Measurements from ENCODE around the gene CIROP. TPM values are rescaled to one million over a fixed set of nuclear protein-coding genes. Genes with fewer than 3 reads are reported as not detected.

The CIROP gene
- total and polyA plus RNA-seq, 8 donors = 0.06 to 0.08 TPM; not detected in 6

DNA sequence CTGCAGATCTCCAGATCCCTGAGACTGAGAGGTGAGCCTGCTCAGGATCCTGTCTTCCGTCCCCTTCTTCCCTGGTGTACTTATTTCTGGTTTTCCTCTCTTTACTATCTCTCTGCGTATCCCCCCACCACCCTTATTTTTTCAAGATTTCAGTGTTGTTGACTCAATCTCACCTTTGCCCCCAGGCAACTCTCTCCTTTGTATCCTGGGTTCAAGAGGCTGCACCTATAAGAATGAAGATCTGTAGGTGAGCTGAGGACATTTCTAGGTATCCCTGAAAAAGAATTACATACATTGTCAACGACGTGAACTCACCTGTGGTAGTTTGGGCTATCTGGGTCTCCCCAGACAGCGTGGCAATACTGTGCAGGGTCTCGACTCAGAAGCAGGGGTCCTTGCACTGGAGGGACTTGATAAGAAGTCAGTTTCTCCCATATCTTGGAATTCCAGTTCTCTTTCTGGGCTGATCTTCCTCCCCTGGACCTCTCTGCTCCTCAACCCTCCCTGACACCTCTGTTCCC, 659 bp downstream of the CIROP start:
- ATAC-seq = no peak
- intact Hi-C loops (cut with DNase I) = no loop called here
- peaks cover 0 to 16% of the 10 kb centered on the region in 2 donors for H3K4me1 ChIP-seq

DNA sequence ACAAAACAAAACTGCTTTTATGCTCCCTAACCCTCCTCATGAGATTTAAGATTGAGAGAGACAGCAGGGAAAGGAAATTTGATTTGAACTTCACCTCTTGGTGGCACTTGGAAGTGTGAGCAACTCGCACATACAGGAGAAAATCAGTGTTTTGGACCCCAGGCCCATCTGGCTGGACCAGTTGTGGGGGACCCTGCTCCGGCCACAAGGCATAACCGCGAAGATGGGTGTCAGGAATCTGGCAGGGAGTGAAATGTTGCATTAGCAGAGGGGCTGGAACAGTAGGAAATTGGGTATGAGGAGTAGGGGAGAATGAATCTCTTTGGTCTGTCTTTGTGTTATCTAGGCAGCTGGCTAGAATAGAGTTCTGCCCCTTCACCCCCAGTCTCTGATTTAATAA, 1.2 kb downstream of the CIROP start:
- H3K36me3 ChIP-seq = peaks cover 0 to 7% of the 10 kb centered on the region in 2 donors
- DNase-seq = no peak
- no peaks in the 10 kb centered on the region for H3K9me3 ChIP-seq
- no peaks in the 10 kb centered on the region for H3K27me3 ChIP-seq
- no peak overlapping the region for H3K27ac ChIP-seq
- H3K4me1 ChIP-seq = peaks cover 0 to 21% of the 10 kb centered on the region in 2 donors
- ATAC-seq = no peak
- H3K4me3 ChIP-seq = no peak overlapping the region
- intact Hi-C loops (cut with DNase I) = no loop called here
- TF ChIP-seq, protein P1, sequence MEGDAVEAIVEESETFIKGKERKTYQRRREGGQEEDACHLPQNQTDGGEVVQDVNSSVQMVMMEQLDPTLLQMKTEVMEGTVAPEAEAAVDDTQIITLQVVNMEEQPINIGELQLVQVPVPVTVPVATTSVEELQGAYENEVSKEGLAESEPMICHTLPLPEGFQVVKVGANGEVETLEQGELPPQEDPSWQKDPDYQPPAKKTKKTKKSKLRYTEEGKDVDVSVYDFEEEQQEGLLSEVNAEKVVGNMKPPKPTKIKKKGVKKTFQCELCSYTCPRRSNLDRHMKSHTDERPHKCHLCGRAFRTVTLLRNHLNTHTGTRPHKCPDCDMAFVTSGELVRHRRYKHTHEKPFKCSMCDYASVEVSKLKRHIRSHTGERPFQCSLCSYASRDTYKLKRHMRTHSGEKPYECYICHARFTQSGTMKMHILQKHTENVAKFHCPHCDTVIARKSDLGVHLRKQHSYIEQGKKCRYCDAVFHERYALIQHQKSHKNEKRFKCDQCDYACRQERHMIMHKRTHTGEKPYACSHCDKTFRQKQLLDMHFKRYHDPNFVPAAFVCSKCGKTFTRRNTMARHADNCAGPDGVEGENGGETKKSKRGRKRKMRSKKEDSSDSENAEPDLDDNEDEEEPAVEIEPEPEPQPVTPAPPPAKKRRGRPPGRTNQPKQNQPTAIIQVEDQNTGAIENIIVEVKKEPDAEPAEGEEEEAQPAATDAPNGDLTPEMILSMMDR (IDR thresholded peaks at IDR 0.05) = no peak

More for the DNA sequence above, 659 bp downstream of the CIROP start:
- H3K27me3 ChIP-seq = no peaks in the 10 kb centered on the region
- no peaks in the 10 kb centered on the region for H3K9me3 ChIP-seq
- TF ChIP-seq, protein P1 (IDR thresholded peaks at IDR 0.05) = no peak
- no peak overlapping the region for H3K27ac ChIP-seq
- DNase-seq = no peak
- peaks cover 0 to 1% of the 10 kb centered on the region in 2 donors for H3K36me3 ChIP-seq
- H3K4me3 ChIP-seq = no peak overlapping the region

DNA sequence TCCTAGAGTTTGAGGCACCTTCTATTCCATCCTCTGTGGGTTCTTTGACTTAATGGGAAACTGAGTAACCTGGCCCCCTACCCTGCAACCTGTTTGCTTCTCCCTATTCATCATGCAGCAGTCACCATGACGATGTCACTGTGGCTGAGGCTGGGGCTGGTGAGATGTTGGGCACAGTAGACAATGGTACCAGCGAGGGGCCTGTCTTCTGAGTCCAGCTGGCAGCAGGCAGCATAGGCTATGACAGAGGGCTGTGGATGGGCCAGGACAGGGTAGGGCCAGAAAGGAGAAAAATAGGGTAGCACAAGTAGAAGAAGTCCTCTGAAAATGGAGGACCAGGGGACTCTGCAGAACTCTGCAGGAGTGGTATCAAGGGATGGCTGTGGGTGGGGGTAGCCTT, 2.0 kb downstream of the CIROP start:
- TF ChIP-seq, protein P1 (IDR thresholded peaks at IDR 0.05) = no peak
- DNase-seq (no peak), ATAC-seq (no peak)
- intact Hi-C loops (cut with DNase I) = no loop called here
- Histone ChIP-seq H3K27ac (no peak overlapping the region), H3K4me3 (no peak overlapping the region), H3K9me3 (no peaks in the 10 kb centered on the region), H3K4me1 (peaks cover 0 to 29% of the 10 kb centered on the region in 2 donors), H3K36me3 (peaks cover 0 to 15% of the 10 kb centered on the region in 2 donors), H3K27me3 (no peaks in the 10 kb centered on the region)

DNA sequence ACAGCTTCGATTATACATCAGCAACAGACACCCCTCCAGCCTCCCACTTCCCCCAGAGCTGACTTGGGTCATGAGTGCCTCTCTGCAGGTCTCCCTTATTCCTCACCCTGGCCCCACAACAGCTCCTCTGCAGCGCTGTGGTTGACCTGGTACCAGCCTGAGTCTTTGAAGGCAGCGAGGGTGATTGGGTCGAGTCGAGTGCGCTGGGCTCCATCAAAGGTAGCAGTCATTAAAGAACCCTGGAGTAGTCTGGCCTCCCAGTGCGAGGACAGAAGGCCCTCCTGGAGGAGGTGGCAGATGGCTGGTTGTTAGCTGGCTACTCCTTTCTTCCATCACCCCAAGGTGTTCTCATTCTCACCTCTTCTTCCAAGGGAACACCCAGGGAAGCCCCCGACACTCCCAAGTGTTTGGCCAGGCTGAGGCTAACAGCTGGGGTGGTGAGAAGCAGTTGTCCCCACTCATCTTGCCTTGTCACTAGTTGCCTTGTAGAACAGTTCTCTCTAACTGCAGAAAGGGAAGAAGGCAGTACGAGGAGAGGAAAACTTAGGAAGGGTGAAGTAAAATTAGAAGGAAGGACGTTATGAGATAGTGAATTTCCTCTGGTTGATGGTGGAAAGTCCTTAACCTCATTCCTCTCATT, 2.7 kb downstream of the CIROP start:
- intact Hi-C loops (cut with DNase I) = no loop called here
- H3K27me3 ChIP-seq = no peaks in the 10 kb centered on the region
- H3K27ac ChIP-seq = no peak overlapping the region
- ATAC-seq = no peak
- DNase-seq = no peak
- H3K4me3 ChIP-seq = no peak overlapping the region
- peaks cover 0 to 36% of the 10 kb centered on the region in 2 donors for H3K4me1 ChIP-seq
- peaks cover 0 to 19% of the 10 kb centered on the region in 2 donors for H3K36me3 ChIP-seq
- no peaks in the 10 kb centered on the region for H3K9me3 ChIP-seq
- TF ChIP-seq, protein P1 (IDR thresholded peaks at IDR 0.05) = no peak

DNA sequence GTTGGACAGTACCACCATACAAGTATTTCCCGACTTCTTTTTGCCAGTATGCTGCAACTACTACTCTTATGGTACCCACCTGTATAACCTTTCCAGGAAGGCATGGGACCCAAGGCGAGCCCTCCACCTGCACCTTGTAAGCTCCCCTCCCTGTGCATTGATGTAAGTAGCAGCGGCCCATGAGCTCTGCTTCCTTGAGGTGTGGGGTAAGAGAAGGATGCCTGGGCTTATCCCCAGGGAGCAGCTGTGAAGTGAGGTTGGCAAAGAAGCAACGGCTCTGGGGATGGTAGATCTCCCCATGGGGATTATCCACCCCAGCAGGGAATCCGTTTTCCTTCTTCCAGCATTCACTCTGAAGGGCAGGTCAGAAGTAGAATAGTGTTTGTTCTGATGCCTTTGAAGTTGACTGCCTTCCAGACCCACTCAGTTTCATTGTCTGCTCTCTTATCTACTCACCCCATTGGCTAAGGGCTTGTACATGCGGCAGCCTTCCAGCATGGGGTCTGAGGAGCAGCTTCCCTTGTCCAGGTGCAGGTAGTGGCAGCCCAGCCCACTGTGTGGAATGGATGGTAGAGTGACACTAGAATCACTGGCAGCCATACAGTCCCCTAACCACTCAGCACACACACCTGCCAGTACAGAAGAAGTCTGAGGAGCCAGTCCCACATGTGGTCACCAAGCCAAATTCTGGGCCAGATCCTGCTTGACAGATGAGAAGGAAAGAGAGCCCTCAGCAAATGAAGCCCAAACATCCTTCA, 3.4 kb downstream of the CIROP start:
- peaks cover 5 to 43% of the 10 kb centered on the region in 2 donors for H3K4me1 ChIP-seq
- TF ChIP-seq, protein P1 (IDR thresholded peaks at IDR 0.05) = no peak
- H3K27me3 ChIP-seq = no peaks in the 10 kb centered on the region
- ATAC-seq (no peak), DNase-seq (no peak)
- H3K36me3 ChIP-seq = peaks cover 0 to 19% of the 10 kb centered on the region in 2 donors
- H3K4me3 ChIP-seq = no peak overlapping the region
- intact Hi-C loops (cut with DNase I) = no loop called here
- no peak overlapping the region for H3K27ac ChIP-seq
- no peaks in the 10 kb centered on the region for H3K9me3 ChIP-seq
